C4-2B (cell line): ENCODE results near the gene TSR3.

ENCODE experiments used
- H3K27ac ChIP-seq: fragments of 450-650 bp; 2 replicates; pipeline ENCODE4 v1.5.1; 2017
- ZFX ChIP-seq: fragments of 450-650 bp; IDR thresholded peaks from 2 replicates; pipeline ENCODE4 v1.6.1; 2017
- TF ChIP-seq, protein P1 (sequence below): fragments of 450-650 bp; conservative IDR thresholded peaks from 2 replicates; pipeline ENCODE4 v1.5.1; 2017; ENCODE audit warnings: mild to moderate bottlenecking

Gene TSR3

DNA sequence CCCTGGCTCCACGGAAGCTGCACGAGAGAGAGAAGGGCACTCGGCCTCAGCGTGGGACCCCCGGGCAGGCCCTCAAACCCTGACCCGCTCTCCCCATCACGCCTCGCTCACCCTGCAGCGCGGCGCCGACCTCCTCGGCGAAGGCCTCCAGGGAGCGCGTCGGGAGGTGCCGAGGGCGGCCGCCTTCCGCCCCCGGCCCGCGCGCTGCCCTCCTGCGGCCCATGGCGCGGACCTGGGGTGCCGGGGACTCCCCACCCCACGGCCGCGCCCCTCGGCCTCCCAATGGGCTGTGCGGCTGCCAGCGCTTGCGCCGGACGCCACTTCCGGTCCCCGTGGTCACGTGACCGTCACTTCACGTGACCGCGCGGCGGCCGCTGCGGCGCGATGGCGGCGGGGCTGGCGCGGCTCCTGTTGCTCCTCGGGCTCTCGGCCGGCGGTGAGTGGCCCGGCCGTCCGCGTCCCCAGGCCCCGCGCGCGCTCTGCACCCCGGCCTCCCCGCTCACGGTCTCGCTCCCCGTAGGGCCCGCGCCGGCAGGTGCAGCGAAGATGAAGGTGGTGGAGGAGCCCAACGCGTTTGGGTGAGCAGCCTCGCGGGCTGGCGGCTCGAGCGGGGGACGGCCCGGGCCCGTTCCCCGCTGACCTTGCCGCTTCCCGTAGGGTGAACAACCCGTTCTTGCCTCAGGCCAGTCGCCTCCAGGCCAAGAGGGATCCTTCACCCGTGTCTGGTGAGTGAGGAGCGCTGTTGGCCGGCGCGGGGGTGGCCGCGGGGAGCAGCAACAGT lies at the start of gene TSR3, which contains the start of gene GNPTG:
TSR3 (minus strand) TSS at position 297 of the 781 bp plus-strand sequence; CDS start at position 223, 74 bp downstream.
GNPTG (plus strand) TSS at position 350 of the 781 bp plus-strand sequence; CDS start at position 385, 35 bp downstream.
- H3K27ac ChIP-seq: peak within 1 kb of the TSS; percentile 82

DNA sequence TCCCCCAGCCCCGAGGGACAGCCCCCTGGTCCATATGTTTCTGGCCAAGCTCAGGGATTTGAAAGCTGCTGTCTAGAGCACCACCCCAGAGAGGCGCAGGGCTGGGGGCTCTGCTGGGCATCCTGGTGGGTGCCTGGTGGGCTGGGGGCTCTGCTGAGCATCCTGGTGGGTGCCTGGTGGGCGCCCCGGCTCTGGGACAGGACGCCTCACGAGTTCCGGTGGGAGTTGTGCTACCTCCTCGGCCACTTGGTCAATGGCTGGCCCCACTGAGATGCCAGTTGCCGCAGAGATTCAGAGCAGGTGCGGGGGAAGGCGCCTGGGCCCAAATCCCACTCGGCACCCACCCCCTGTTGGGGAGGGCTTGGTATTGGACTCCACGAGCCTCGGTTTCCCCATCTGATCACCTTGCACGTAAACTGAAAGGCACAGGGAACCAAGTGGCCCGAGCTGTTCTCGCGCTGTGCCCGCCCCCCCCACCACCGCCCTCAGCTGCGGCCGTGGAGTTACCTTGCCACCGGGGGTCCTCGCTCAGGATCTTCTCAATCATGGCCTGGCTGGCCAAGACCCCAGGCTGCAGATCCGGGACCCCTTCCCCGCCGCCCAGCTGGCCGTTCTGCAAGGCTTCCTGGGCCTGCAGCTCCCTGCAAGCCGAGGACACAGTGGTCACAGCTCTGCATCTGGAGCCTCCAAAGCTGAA lies 49.5 kb upstream of the TSR3 start:
- TF ChIP-seq ZFX: no peak
- TF ChIP-seq, protein P1, sequence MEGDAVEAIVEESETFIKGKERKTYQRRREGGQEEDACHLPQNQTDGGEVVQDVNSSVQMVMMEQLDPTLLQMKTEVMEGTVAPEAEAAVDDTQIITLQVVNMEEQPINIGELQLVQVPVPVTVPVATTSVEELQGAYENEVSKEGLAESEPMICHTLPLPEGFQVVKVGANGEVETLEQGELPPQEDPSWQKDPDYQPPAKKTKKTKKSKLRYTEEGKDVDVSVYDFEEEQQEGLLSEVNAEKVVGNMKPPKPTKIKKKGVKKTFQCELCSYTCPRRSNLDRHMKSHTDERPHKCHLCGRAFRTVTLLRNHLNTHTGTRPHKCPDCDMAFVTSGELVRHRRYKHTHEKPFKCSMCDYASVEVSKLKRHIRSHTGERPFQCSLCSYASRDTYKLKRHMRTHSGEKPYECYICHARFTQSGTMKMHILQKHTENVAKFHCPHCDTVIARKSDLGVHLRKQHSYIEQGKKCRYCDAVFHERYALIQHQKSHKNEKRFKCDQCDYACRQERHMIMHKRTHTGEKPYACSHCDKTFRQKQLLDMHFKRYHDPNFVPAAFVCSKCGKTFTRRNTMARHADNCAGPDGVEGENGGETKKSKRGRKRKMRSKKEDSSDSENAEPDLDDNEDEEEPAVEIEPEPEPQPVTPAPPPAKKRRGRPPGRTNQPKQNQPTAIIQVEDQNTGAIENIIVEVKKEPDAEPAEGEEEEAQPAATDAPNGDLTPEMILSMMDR: no peak
- no peak overlapping the region for H3K27ac ChIP-seq

More for the DNA sequence above, at the start of gene TSR3, which contains the start of gene GNPTG:
- peak; percentile 71; the same call in 1 of the 2 replicates for TF ChIP-seq ZFX
- TF ChIP-seq, protein P1: no peak

DNA sequence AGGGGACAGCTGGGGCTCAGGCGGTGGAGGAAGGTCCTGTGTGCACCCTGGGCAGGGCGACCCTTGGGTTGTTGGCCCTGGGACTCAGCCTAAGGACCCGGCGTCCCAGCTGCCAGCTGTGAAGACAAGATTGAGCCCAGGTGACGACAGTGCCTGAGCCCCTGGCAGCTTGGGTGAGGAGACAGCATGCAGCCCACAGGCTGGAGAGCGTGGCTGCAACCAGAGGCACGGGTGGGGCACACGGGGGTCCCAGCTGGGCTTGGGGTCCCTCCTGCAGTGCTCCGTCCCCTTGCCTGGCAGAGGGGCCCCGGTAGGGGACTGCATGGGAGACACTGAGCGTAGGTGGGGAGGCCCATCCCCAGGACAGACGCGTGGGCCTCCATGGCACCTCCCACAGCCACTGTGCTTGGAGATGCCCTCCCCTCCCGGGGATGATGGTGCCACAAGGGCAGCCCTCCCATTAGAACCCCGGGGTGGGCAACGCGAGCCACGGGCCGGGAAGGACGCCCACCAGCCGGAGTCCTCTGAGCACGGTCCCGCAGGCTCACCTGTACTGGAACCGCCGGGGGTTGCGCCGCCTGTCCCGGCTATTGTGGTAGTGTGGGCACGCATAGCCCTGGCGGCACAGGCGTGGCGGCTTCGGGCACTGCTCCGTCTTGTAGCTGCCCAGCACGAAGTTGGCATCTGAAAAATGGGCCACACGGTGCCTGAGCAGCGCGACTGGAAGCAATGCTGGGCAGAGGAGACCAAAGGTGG lies 47.3 kb upstream of the TSR3 start:
- H3K27ac ChIP-seq: no peak overlapping the region
- TF ChIP-seq, protein P1: no peak
- TF ChIP-seq ZFX: no peak

DNA sequence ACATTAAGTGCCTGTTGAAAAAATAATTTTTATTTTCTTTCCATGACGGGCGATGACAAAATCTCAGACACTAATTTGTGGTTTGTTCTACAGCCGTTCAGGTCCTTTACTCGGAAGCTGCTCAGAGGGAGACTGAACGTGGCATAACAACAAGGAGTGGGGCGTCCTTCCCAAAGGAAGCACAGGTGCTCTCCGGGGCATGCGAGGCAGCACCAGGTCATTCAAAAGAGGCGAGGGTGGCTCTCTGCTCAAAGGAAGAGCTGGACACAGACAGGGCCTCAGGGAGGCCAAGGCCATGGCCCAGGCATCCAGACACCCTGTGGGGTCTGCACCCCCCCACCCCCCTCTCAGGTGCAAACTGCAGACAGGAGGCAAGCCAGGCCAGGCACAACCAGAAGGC lies 46.7 kb upstream of the TSR3 start:
- no peak overlapping the region for H3K27ac ChIP-seq
- TF ChIP-seq ZFX: no peak
- TF ChIP-seq, protein P1: no peak

DNA sequence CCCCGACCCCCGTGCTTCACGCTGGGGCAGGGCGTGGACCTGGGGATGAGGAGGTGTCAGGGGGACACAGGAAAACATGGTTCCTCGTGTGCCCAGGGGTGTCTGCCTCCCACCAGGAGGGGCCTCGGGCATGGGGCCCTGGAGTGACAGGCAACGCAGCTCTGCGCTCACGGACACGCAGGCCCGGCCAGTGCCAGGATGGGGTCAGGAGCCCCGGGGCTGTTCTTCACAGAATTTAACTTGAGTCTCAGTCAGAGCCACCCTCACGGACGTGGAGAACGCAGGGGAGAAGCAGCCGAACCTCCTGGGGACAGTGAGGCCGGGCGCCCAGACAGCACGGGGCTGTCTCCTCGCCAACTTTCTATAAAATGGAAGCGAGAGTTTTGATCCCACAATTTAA lies 46.1 kb upstream of the TSR3 start:
- TF ChIP-seq, protein P1: no peak
- TF ChIP-seq ZFX: no peak
- H3K27ac ChIP-seq: no peak overlapping the region

DNA sequence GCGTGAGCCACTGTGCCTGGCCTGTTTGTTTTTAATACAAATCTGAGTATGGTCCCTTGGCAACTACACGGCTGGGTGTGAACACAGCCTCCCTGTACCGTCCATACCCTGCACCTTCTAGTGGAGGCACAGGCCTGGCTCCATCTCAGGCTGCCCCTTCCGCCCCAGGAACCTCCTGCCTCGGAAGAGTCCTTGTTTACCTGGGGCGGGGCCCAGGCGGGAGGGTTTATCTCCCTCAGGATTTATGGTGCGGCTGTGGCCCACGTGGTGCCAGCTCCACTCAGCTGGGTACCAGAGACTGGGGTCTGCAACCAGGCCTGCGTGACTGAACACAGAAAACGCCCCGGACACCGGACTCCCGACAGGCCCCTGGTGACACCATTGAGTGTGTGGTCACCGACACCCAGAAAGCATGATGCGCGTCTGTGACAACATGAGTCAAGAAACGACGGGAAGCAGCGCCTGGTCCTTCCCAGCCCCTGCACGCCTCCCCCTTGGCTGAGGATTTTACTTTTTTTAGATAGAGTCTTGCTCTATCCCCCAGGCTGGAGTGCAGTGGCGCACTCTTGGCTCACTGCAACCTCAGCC lies 43.9 kb upstream of the TSR3 start:
- no peak overlapping the region for H3K27ac ChIP-seq
- TF ChIP-seq, protein P1: no peak
- no peak for TF ChIP-seq ZFX
